H1 (cell line): ENCODE results near the gene CLGN. TPM values are rescaled to one million over a fixed set of nuclear protein-coding genes. Genes with fewer than 3 reads are reported as not detected.

Experiments used
- CTCF ChIA-PET: fragments of 300-600 bp; sonication (Branson Sonifier 250); formaldehyde crosslinking; loops from one replicate; lab custom pipeline; 2021; ENCODE audit not compliant: partially characterized antibody; lab: Charles Lee
- POLR2A ChIA-PET: fragments of 300-600 bp; sonication (Branson Sonifier 250); formaldehyde crosslinking; loops from one replicate; lab custom pipeline; 2021; ENCODE audit warnings: inconsistent platforms; ENCODE audit not compliant: partially characterized antibody; lab: Charles Lee
- DNase-seq, 2 experiments: peaks; one replicate each; pipeline versions ENCODE4 v3.0.0 to v3.0.0-alpha.2; 2010 to 2022; ENCODE audit warnings: low spot score in 2 of 2, low read depth in 1 of 2, mixed read lengths in 1 of 2
- FAIRE-seq: peaks from 2 replicates; lab custom pipeline; 2011; peaks lifted over from hg19 to GRCh38; lab: Jason Lieb, UNC
- H2AFZ ChIP-seq: 2 replicates; pipeline ENCODE4 v1.8.1; 2012; ENCODE audit warnings: low read length, inconsistent platforms
- H2AK5ac ChIP-seq: 2 replicates; pipeline ENCODE4 v1.6.1; 2013; ENCODE audit warnings: low read depth, low read length
- H2BK120ac ChIP-seq: replicated peaks from 2 replicates; pipeline ENCODE3; 2013; ENCODE audit warnings: low read depth, low read length, inconsistent platforms
- H2BK12ac ChIP-seq: 2 replicates; pipeline ENCODE4 v1.6.1; 2013; ENCODE audit warnings: low read depth, low read length
- H2BK15ac ChIP-seq: 2 replicates; pipeline ENCODE4 v1.6.1; 2013; ENCODE audit warnings: low read length
- H2BK20ac ChIP-seq: 2 replicates; pipeline ENCODE4 v1.6.1; 2013; ENCODE audit warnings: low read length
- H2BK5ac ChIP-seq: 2 replicates; pipeline ENCODE4 v1.6.1; 2013; ENCODE audit warnings: low read depth, low read length
- H3K14ac ChIP-seq: 2 replicates; pipeline ENCODE4 v1.6.1; 2013; ENCODE audit warnings: inconsistent platforms; ENCODE audit not compliant: insufficient read length
- H3K18ac ChIP-seq: 2 replicates; pipeline ENCODE4 v1.6.1; 2013; ENCODE audit warnings: low read length; ENCODE audit errors: extremely low read depth
- H3K23ac ChIP-seq: 2 replicates; pipeline ENCODE4 v1.6.1; 2013; ENCODE audit warnings: inconsistent platforms; ENCODE audit not compliant: insufficient read length
- H3K23me2 ChIP-seq: 2 replicates; pipeline ENCODE4 v1.6.1; 2013; ENCODE audit warnings: low read depth, low read length
- H3K27ac ChIP-seq: 2 replicates; pipeline ENCODE4 v1.6.1; 2011; ENCODE audit warnings: low read depth, low read length, inconsistent platforms
- H3K27me3 ChIP-seq, 4 experiments: replicated peaks in 1 of 4; 1 replicate in 1 of 4; 2 replicates in 3 of 4; pipeline versions ENCODE4 v1.6.1 to v1.8.1; 2011 to 2013; ENCODE audit warnings: low read length in 3 of 4, mild to moderate bottlenecking in 3 of 4, inconsistent platforms in 2 of 4, mixed read lengths in 2 of 4, moderate library complexity in 1 of 4; ENCODE audit not compliant: control insufficient read depth in 3 of 4, insufficient read depth in 3 of 4; ENCODE audit errors: extremely low read depth in 1 of 4
- H3K36me3 ChIP-seq, 4 experiments: 2 replicates each; pipeline versions ENCODE4 v1.6.1 to v1.8.1; 2011 to 2013; ENCODE audit warnings: mild to moderate bottlenecking in 4 of 4, low read length in 3 of 4, moderate library complexity in 2 of 4, control low read depth in 1 of 4, inconsistent platforms in 1 of 4; ENCODE audit not compliant: insufficient read depth in 4 of 4, control insufficient read depth in 2 of 4
- H3K4ac ChIP-seq: replicated peaks from 2 replicates; pipeline ENCODE3; 2013; ENCODE audit warnings: low read length, low read depth, mixed read lengths, inconsistent platforms; ENCODE audit not compliant: insufficient read length
- H3K4me1 ChIP-seq, 4 experiments: replicated peaks in 1 of 4; 1 replicate in 1 of 4; 2 replicates in 3 of 4; pipeline versions ENCODE4 v1.6.1 to v1.8.1; 2011 to 2013; ENCODE audit warnings: low read length in 3 of 4, inconsistent platforms in 2 of 4, mixed read lengths in 1 of 4; ENCODE audit not compliant: insufficient read depth in 4 of 4, control insufficient read depth in 3 of 4
- H3K4me2 ChIP-seq, 2 experiments: 2 replicates each; pipeline versions ENCODE4 v1.6.1 to v1.8.1; 2011 to 2013; ENCODE audit warnings: low read depth in 2 of 2, low read length in 2 of 2, control low read depth in 1 of 2, inconsistent platforms in 1 of 2, mild to moderate bottlenecking in 1 of 2; ENCODE audit not compliant: insufficient read depth in 1 of 2
- H3K4me3 ChIP-seq, 4 experiments: fragments of 200-600, 300-600 bp in 1 of 4; sonication (generic), shearing (Covaris generic), sonication (Bioruptor Twin) in 1 of 4; 2 replicates each; pipeline versions ENCODE4 v1.5.1 to v1.8.1; 2011 to 2016; ENCODE audit warnings: low read length in 4 of 4, low read depth in 3 of 4, control low read depth in 2 of 4, inconsistent platforms in 2 of 4, mild to moderate bottlenecking in 2 of 4, mixed read lengths in 1 of 4, moderate library complexity in 1 of 4; ENCODE audit not compliant: insufficient read depth in 2 of 4; ENCODE audit errors: extremely low read depth in 1 of 4
- H3K56ac ChIP-seq: replicated peaks from 2 replicates; pipeline ENCODE3; 2013; ENCODE audit warnings: low read depth, mild to moderate bottlenecking, mixed read lengths, low read length, inconsistent platforms; ENCODE audit not compliant: insufficient read length
- H3K79me1 ChIP-seq: 2 replicates; pipeline ENCODE4 v1.6.1; 2013; ENCODE audit warnings: low read depth, low read length, control low read depth
- H3K79me2 ChIP-seq, 2 experiments: 2 replicates each; pipeline versions ENCODE4 v1.6.1 to v1.8.1; 2012 to 2013; ENCODE audit warnings: low read length in 2 of 2, mild to moderate bottlenecking in 2 of 2, inconsistent platforms in 1 of 2; ENCODE audit not compliant: insufficient read depth in 2 of 2, control insufficient read depth in 1 of 2
- H3K9ac ChIP-seq, 4 experiments: replicated peaks in 1 of 4; 1 replicate in 1 of 4; 2 replicates in 3 of 4; pipeline versions ENCODE4 v1.6.1 to v1.8.1; 2011 to 2013; ENCODE audit warnings: low read depth in 3 of 4, low read length in 3 of 4, control low read depth in 2 of 4, mild to moderate bottlenecking in 2 of 4, moderate library complexity in 2 of 4, inconsistent platforms in 1 of 4; ENCODE audit errors: extremely low read depth in 1 of 4
- H3K9me3 ChIP-seq, 2 experiments: 2 replicates each; pipeline versions ENCODE4 v1.6.1 to v1.8.1; 2012 to 2013; ENCODE audit warnings: mild to moderate bottlenecking in 2 of 2, moderate library complexity in 2 of 2, control low read depth in 1 of 2, inconsistent platforms in 1 of 2, low read depth in 1 of 2, low read length in 1 of 2, mixed read lengths in 1 of 2; ENCODE audit not compliant: insufficient read depth in 2 of 2
- H4K20me1 ChIP-seq, 2 experiments: replicated peaks in 1 of 2; 2 replicates each; pipeline versions ENCODE3 to v1.8.1; 2011 to 2013; ENCODE audit warnings: inconsistent platforms in 2 of 2, low read length in 2 of 2, mild to moderate bottlenecking in 1 of 2; ENCODE audit not compliant: insufficient read depth in 2 of 2, control insufficient read depth in 1 of 2
- H4K5ac ChIP-seq: 2 replicates; pipeline ENCODE4 v1.6.1; 2013; ENCODE audit warnings: low read length, low read depth, mixed read lengths, inconsistent platforms; ENCODE audit not compliant: insufficient read length
- H4K8ac ChIP-seq: 2 replicates; pipeline ENCODE4 v1.8.0; 2013; ENCODE audit warnings: mild to moderate bottlenecking, moderate library complexity, low read length, inconsistent platforms; ENCODE audit not compliant: insufficient read depth; ENCODE audit errors: extremely low read depth
- H4K91ac ChIP-seq: replicated peaks from 2 replicates; pipeline ENCODE3; 2013; ENCODE audit warnings: low read length, mixed read lengths, inconsistent platforms; ENCODE audit not compliant: insufficient read length
- BCL11A ChIP-seq, 2 experiments: IDR thresholded peaks; one replicate each; pipeline ENCODE4 v1.6.1; 2011; ENCODE audit warnings: low read depth in 2 of 2, low read length in 2 of 2, mild to moderate bottlenecking in 2 of 2
- HDAC6 ChIP-seq: IDR thresholded peaks from one replicate; pipeline ENCODE4 v1.7.1; 2012; ENCODE audit warnings: low read depth, mild to moderate bottlenecking, inconsistent platforms, low read length, moderate library complexity
- JUND ChIP-seq: IDR thresholded peaks from 2 replicates; pipeline ENCODE4 v1.6.1; 2011; ENCODE audit warnings: mild to moderate bottlenecking, improper control_type of control experiment, low read length
- KDM4A ChIP-seq: IDR thresholded peaks from one replicate; pipeline ENCODE4 v1.7.1; 2012; ENCODE audit warnings: low read depth, mild to moderate bottlenecking, moderate library complexity, low read length, inconsistent platforms; ENCODE audit not compliant: severe bottlenecking
- POLR2A ChIP-seq, 2 experiments: IDR thresholded peaks; 1 replicate in 1 of 2; 2 replicates in 1 of 2; pipeline ENCODE4 v1.6.1; 2011; ENCODE audit warnings: low read depth in 2 of 2, low read length in 2 of 2, mild to moderate bottlenecking in 2 of 2; ENCODE audit errors: control extremely low read depth in 1 of 2
- RAD21 ChIP-seq, 2 experiments: IDR thresholded peaks in 1 of 2; conservative IDR thresholded peaks in 1 of 2; 2 replicates each; pipeline ENCODE4 v1.6.1; 2011; ENCODE audit warnings: low read depth in 2 of 2, low read length in 2 of 2, improper control_type of control experiment in 1 of 2, inconsistent platforms in 1 of 2, mild to moderate bottlenecking in 1 of 2, moderate library complexity in 1 of 2
- RBBP5 ChIP-seq: IDR thresholded peaks from 2 replicates; pipeline ENCODE4 v1.7.1; 2012; ENCODE audit warnings: low read depth, mild to moderate bottlenecking, inconsistent platforms, low read length, moderate library complexity, borderline replicate concordance
- RNF2 ChIP-seq: fragments of 200-900, 300-1000 bp; sonication (generic); IDR thresholded peaks from 2 replicates; pipeline ENCODE4 v1.7.1; 2016; ENCODE audit warnings: borderline replicate concordance, low read depth, mild to moderate bottlenecking, antibody characterized with exemption, low read length; ENCODE audit not compliant: poor library complexity, severe bottlenecking; ENCODE audit errors: missing control alignments
- SUZ12 ChIP-seq: fragments of 200-600 bp; sonication (generic); IDR thresholded peaks from 2 replicates; pipeline ENCODE4 v1.6.1; 2012; ENCODE audit warnings: mild to moderate bottlenecking, inconsistent platforms, low read length, moderate library complexity, mixed read lengths
- TEAD4 ChIP-seq: IDR thresholded peaks from 2 replicates; pipeline ENCODE4 v1.6.1; 2012; ENCODE audit warnings: low read depth, low read length, inconsistent platforms, mixed read lengths
- WGBS, 2 experiments: shearing (Covaris generic) in 1 of 2; methylation state at CpG; one replicate each; pipeline versions ENCODE4 v1.1.6 to v1.1.7; 2013 to 2015; ENCODE audit warnings: low lambda C conversion rate in 2 of 2, mixed read lengths in 2 of 2, inconsistent platforms in 1 of 2, low coverage in 1 of 2, missing lambda C conversion rate in 1 of 2; ENCODE audit not compliant: insufficient replicate concordance in 2 of 2, insufficient coverage in 1 of 2, insufficient read length in 1 of 2; ENCODE audit errors: extremely low coverage in 1 of 2, missing lambda C conversion rate in 1 of 2; 5-methylcytosine and 5-hydroxymethylcytosine counted together
- polyA plus RNA-seq, 7 experiments: library from polyadenylated mRNA; depleted of rRNA in 3 of 7; stranded (reverse) in 5 of 7; unstranded in 2 of 7; fragments of >200 nt in 5 of 7; fragments of 200-250 nt in 2 of 7; gene quantifications; 1 replicate in 5 of 7; 2 replicates in 1 of 7; 4 replicates in 1 of 7; pipeline versions ENCODE4 v1.2.1 to v1.2.3, GENCODE V29; 2011 to 2013; ENCODE audit warnings: missing spikeins in 2 of 7, mixed read lengths in 2 of 7
- total RNA-seq: library from RNA; stranded (reverse); fragmentation: NEBNext Ultra II Directional; extraction: Animal tissue kit (Norgen Biotek cat#: 25700); gene quantifications from 2 replicates; pipeline ENCODE4 v1.2.1, GENCODE V29; 2021
- TF ChIP-seq, protein P1 (sequence below): IDR thresholded peaks from 2 replicates; pipeline ENCODE4 v1.6.1; 2012; ENCODE audit warnings: low read length, inconsistent platforms

The CLGN gene
- total and polyA plus RNA-seq, 2 of the 8 experiments (the other 6 are each of a cell fraction or from before 2014, with no cell fraction given), result 1.7 to 3.1 TPM

DNA sequence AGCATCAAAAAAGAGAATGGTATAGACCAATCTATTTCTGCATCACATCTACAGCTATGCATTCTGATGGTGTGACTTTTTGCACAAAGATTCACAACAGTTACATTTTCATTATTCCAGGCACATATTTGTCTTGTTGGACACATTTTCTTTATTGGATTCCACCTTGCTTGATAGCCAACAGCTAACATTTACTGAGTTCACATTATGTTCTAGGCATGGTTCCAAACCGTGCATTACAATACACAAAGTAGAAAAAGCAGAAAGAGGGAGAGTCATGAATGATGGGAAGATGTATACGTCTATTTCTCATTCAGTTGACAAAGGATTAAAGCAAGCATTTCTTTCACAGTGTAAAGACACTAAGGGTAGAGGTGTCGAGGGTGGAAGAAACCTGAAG, 22.9 kb upstream of the CLGN start:
- H4K8ac ChIP-seq, result no peak overlapping the region
- no peak overlapping the region for H3K56ac ChIP-seq
- no peak overlapping the region for H3K23ac ChIP-seq
- H3K9me3 ChIP-seq, result no peaks in the 10 kb centered on the region
- H4K5ac ChIP-seq, result no peak overlapping the region
- no peaks in the 10 kb centered on the region for H3K79me2 ChIP-seq
- no peak overlapping the region for H4K91ac ChIP-seq
- no peak overlapping the region for H3K4ac ChIP-seq
- H2BK15ac ChIP-seq, result no peak overlapping the region
- no peak overlapping the region for H2BK5ac ChIP-seq
- no peak overlapping the region for H2AFZ ChIP-seq
- ChIA-PET CTCF (interaction anchor here (1.0 kb wide), 1 partner anchor 20 kb away, joined by 5 read pairs; no protein-coding TSS in a partner anchor), POLR2A (interaction anchor here (0.6 kb wide), 1 partner anchor 77 kb away, joined by 4 read pairs; the partner anchor contains the start of gene SCOC)
- H2BK20ac ChIP-seq, result no peak overlapping the region
- DNase-seq (no peak), FAIRE-seq (no peak)
- 83% methylated on average over 3 of the region's 3 CpGs; no CpG with 5 or more reads in 1 of the 2 experiments for WGBS, 2 experiments
- no peak overlapping the region for H2BK12ac ChIP-seq
- H3K4me1 ChIP-seq, result no peaks in the 10 kb centered on the region
- H3K36me3 ChIP-seq, result no peaks in the 10 kb centered on the region
- H3K9ac ChIP-seq, result no peak overlapping the region
- no peak overlapping the region for H3K27ac ChIP-seq
- no peak overlapping the region for H3K4me3 ChIP-seq
- no peak overlapping the region for H3K18ac ChIP-seq
- no peak overlapping the region for H3K4me2 ChIP-seq
- no peaks in the 10 kb centered on the region for H3K27me3 ChIP-seq
- H3K14ac ChIP-seq, result no peak overlapping the region
- no peak overlapping the region for H2AK5ac ChIP-seq
- H4K20me1 ChIP-seq, result no peaks in the 10 kb centered on the region
- H3K79me1 ChIP-seq, result no peaks in the 10 kb centered on the region
- no peaks in the 10 kb centered on the region for H3K23me2 ChIP-seq
- H2BK120ac ChIP-seq, result no peak overlapping the region
- no peak for TF ChIP-seq RAD21 (IDR thresholded peaks at IDR 0.05 in 1 of 2, conservative IDR thresholded peaks at IDR 0.05 in 1 of 2; ENCODE audit: low read depth in 2 of 2, low read length in 2 of 2)
- no peak for TF ChIP-seq RNF2
- TF ChIP-seq JUND, result no peak
- TF ChIP-seq KDM4A, result no peak
- TF ChIP-seq HDAC6, result no peak
- no peak for TF ChIP-seq BCL11A (IDR thresholded peaks at IDR 0.05; ENCODE audit: low read depth in 2 of 2, low read length in 2 of 2)
- TF ChIP-seq POLR2A (IDR thresholded peaks at IDR 0.05; ENCODE audit: control extremely low read depth in 1 of 2, low read depth in 2 of 2, low read length in 2 of 2), result no peak
- TF ChIP-seq RBBP5, result no peak
- TF ChIP-seq, protein P1, sequence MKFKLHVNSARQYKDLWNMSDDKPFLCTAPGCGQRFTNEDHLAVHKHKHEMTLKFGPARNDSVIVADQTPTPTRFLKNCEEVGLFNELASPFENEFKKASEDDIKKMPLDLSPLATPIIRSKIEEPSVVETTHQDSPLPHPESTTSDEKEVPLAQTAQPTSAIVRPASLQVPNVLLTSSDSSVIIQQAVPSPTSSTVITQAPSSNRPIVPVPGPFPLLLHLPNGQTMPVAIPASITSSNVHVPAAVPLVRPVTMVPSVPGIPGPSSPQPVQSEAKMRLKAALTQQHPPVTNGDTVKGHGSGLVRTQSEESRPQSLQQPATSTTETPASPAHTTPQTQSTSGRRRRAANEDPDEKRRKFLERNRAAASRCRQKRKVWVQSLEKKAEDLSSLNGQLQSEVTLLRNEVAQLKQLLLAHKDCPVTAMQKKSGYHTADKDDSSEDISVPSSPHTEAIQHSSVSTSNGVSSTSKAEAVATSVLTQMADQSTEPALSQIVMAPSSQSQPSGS, result no peak
- TF ChIP-seq SUZ12, result no peak
- no peak for TF ChIP-seq TEAD4
